MCF 10A (cell line): ENCODE measurements around the gene PIP5K1A. TPM values are rescaled to one million over a fixed set of nuclear protein-coding genes. Genes with fewer than 3 reads are reported as not detected.
"Not testable (repeated sequence)": the region's sequence is repeated elsewhere in the genome, so short reads cannot be mapped to it uniquely, and the experiment has no call there.

ENCODE experiments used
- BruUV-seq: library from RNA; stranded (reverse); fragments of 400-500 nt; replicated peaks from 2 replicates; lab custom pipeline; 2021; lab: Mats Ljungman, UMichigan
- CTCF ChIA-PET: fragments of 300-600 bp; sonication (Branson Sonifier 250); formaldehyde crosslinking; extraction: SDS; loops from one replicate; lab custom pipeline; 2021; ENCODE audit warnings: antibody characterized with exemption, inconsistent platforms; lab: Yijun Ruan, JAX
- POLR2A ChIA-PET: fragments of 300-600, 350-650 bp; sonication (Branson Sonifier 250); formaldehyde crosslinking; extraction: SDS; loops from one replicate; lab custom pipeline; 2020; ENCODE audit warnings: antibody characterized with exemption, inconsistent platforms; lab: Yijun Ruan, JAX
- DNase-seq: peaks from one replicate; pipeline ENCODE4 v3.0.0-alpha.2; 2018; ENCODE audit not compliant: unreplicated experiment
- H3K27ac Mint-ChIP-seq: one replicate; pipeline ENCODE4 v1.8.0; 2022; ENCODE audit warnings: mild to moderate bottlenecking, low read depth, mixed read lengths; ENCODE audit not compliant: unreplicated experiment
- H3K27me3 Mint-ChIP-seq: one replicate; pipeline ENCODE4 v1.8.0; 2022; ENCODE audit warnings: mixed read lengths; ENCODE audit not compliant: insufficient read depth, unreplicated experiment
- H3K36me3 Mint-ChIP-seq: one replicate; pipeline ENCODE4 v1.8.0; 2022; ENCODE audit warnings: mild to moderate bottlenecking, moderate library complexity, mixed read lengths; ENCODE audit not compliant: insufficient read depth, unreplicated experiment
- H3K4me1 Mint-ChIP-seq: one replicate; pipeline ENCODE4 v1.8.0; 2022; ENCODE audit warnings: mixed read lengths; ENCODE audit not compliant: insufficient read depth, unreplicated experiment
- H3K4me3 Mint-ChIP-seq: one replicate; pipeline ENCODE4 v1.8.0; 2022; ENCODE audit warnings: mild to moderate bottlenecking, moderate library complexity, mixed read lengths; ENCODE audit not compliant: unreplicated experiment
- H3K9me3 Mint-ChIP-seq: one replicate; pipeline ENCODE4 v1.8.0; 2022; ENCODE audit warnings: mixed read lengths; ENCODE audit not compliant: unreplicated experiment
- intact Hi-C: fragments of 100-400 bp; cut with micrococcal nuclease; formaldehyde crosslinking; loops from 2 replicates; pipeline ENCODE4 v1.14.1; 2022
- total RNA-seq: library from RNA; stranded (reverse); gene quantifications from 2 replicates; pipeline ENCODE4 v1.2.3, GENCODE V29; 2022
- TF ChIP-seq, protein P1 (sequence below): fragments of 200-600 bp; IDR thresholded peaks from one replicate; pipeline ENCODE4 v1.8.0; 2022; ENCODE audit warnings: antibody characterized with exemption, mild to moderate bottlenecking; ENCODE audit not compliant: unreplicated experiment

Gene PIP5K1A
- total RNA-seq, 1 experiment from 2014 or later = 163 TPM

DNA sequence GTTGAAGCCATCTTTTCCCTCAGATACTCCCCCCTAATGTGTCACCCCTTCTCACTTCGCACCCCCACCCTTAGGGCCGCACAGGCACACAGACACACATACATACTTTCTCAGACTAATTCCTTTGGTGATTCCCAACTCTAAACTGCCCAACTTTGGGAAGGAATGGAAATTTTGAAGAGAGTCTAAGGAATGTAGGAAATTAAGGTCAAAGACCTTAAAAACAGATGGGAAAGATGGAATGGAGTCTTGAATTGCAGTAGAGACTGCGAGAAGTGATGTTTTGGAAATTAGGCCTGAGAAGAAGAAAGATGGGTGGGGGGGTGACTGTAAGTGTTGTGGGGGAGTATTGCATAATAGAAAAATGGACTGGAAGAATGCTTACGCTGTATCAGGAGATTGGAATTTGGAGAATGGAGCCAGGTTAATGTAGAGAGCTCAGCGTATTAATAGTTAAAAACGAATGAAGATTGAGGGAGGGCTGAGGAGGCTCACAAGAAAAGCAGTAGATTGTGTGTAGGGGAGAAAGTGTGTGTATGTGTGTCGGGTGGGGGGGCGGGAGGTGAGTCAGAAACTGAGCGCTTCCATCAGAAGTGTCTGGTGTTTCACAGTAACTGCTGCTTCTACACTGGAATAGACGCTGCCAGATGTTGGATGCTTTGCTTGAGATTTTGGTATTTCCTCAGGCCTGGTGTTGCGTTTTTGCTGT lies 1.7 kb downstream of the PIP5K1A start:
- POLR2A ChIA-PET = interaction anchor here (0.5 to 12.4 kb wide), 27 partner anchors 10 to 905 kb away, joined by 3 to 153 read pairs (median 3); partner anchors contain the start of genes C2CD4D, LYSMD1, PI4KB and PSMD4
- peak overlapping the region; percentile 93 for H3K4me3 Mint-ChIP-seq
- no TSS peak for BruUV-seq
- CTCF ChIA-PET = interaction anchor here (0.6 to 2.8 kb wide), 7 partner anchors 13 to 201 kb away, joined by 3 to 11 read pairs (median 4); partner anchors contain the start of gene PSMD4
- peaks cover 50% of the 10 kb centered on the region for H3K36me3 Mint-ChIP-seq
- peak overlapping the region; percentile 95 for H3K27ac Mint-ChIP-seq
- peak; percentile 81 for DNase-seq
- intact Hi-C loops = loop anchor here (1.0 to 10.0 kb wide), 5 partner anchors 37 to 535 kb away; partner anchors contain the start of gene PI4KB
- peaks cover 37% of the 10 kb centered on the region for H3K4me1 Mint-ChIP-seq
- TF ChIP-seq, protein P1, sequence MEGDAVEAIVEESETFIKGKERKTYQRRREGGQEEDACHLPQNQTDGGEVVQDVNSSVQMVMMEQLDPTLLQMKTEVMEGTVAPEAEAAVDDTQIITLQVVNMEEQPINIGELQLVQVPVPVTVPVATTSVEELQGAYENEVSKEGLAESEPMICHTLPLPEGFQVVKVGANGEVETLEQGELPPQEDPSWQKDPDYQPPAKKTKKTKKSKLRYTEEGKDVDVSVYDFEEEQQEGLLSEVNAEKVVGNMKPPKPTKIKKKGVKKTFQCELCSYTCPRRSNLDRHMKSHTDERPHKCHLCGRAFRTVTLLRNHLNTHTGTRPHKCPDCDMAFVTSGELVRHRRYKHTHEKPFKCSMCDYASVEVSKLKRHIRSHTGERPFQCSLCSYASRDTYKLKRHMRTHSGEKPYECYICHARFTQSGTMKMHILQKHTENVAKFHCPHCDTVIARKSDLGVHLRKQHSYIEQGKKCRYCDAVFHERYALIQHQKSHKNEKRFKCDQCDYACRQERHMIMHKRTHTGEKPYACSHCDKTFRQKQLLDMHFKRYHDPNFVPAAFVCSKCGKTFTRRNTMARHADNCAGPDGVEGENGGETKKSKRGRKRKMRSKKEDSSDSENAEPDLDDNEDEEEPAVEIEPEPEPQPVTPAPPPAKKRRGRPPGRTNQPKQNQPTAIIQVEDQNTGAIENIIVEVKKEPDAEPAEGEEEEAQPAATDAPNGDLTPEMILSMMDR = no peak
- no peaks in the 10 kb centered on the region for H3K27me3 Mint-ChIP-seq
- H3K9me3 Mint-ChIP-seq = no peaks in the 10 kb centered on the region

DNA sequence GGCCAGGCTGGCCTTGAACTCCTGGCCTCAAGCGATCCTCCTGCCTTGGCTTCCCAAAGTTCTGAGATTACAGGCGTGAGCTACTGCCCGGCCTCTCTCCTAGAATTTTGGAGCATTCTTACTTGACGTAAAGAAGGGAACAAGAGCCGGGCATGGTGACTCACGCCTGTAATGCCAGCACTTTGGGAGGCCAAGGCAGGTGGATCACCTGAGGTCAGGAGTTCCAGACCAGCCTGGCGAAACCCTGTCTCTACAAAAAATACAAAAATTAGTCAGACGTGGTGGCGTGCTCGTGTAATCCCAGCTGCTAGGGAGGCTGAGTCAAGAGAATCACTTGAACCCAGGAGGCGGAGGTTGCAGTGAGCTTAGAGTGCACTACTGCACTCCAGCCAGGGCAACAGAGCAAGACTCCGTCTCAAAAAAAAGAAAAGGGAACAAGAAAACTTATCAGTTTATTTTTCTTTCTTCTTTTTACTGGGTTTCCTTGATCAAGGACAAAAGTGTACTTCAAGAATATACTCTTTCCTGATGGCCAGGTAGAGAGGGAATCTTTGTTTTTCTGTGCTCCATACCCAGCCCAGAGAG lies 7.1 kb downstream of the PIP5K1A start:
- intact Hi-C loops, BruUV-seq, H3K4me3 Mint-ChIP-seq, H3K9me3 Mint-ChIP-seq, DNase-seq, H3K27ac Mint-ChIP-seq, H3K27me3 Mint-ChIP-seq: not testable (repeated sequence)
- Mint-ChIP-seq H3K4me1 (peaks cover 21% of the 10 kb centered on the region), H3K36me3 (peaks cover 88% of the 10 kb centered on the region)
- ChIA-PET CTCF (interaction anchor here (0.6 to 1.0 kb wide), 2 partner anchors 47 to 106 kb away, joined by 3 to 6 read pairs; no protein-coding TSS in a partner anchor), POLR2A (interaction anchor here (1.0 to 3.0 kb wide), 4 partner anchors 16 to 76 kb away, joined by 4 to 8 read pairs (median 6); partner anchors contain the start of genes PSMD4, VPS72 and ZNF687)

DNA sequence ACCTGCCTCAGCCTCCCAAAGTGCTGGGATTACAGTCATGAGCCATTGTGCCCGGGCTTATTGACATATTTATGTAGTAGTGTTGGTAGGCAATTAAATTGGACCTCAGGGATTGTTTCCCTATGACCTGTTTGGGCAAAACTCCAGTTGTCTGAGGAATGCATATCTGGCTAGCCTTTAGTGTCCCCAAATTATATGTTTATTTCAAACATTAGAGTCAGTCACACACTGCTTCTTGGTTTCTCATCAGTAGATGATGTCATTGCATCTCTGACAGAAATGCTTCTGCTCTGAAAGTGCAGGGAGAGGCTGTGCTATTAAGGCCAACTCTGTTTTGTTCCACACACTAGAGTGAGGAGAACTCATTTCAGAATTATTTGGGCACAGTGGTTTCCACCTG lies 12.5 kb downstream of the PIP5K1A start:
- Mint-ChIP-seq H3K36me3 (peaks cover 96% of the 10 kb centered on the region), H3K4me3 (no peak overlapping the region), H3K27me3 (no peaks in the 10 kb centered on the region), H3K9me3 (no peaks in the 10 kb centered on the region), H3K4me1 (peaks cover 11% of the 10 kb centered on the region), H3K27ac (peak overlapping the region; percentile 35)
- POLR2A ChIA-PET = interaction anchor here (0.8 to 1.5 kb wide), 4 partner anchors 12 to 70 kb away, joined by 3 to 5 read pairs (median 4); partner anchors contain the start of genes PIP5K1A, PSMD4 and VPS72
- CTCF ChIA-PET = interaction anchor here (0.6 to 1.4 kb wide), 3 partner anchors 16 to 455 kb away, joined by 3 read pairs; no protein-coding TSS in a partner anchor
- intact Hi-C loops = no loop called here
- DNase-seq = no peak
- BruUV-seq = no TSS peak
- TF ChIP-seq, protein P1 = no peak

GRCh38 chr1:151211972-151212705 lies 13.8 kb downstream of the PIP5K1A start:
- no TSS peak for BruUV-seq
- ChIA-PET CTCF (interaction anchor here (0.6 to 2.8 kb wide), 6 partner anchors 8 to 40 kb away, joined by 3 to 6 read pairs (median 3); no protein-coding TSS in a partner anchor), POLR2A (interaction anchor here (0.6 to 1.5 kb wide), 14 partner anchors 8 to 909 kb away, joined by 3 to 5 read pairs (median 3); partner anchors contain the start of genes PIP5K1A and PSMD4)
- DNase-seq = no peak
- H3K4me1 Mint-ChIP-seq = peaks cover 12% of the 10 kb centered on the region
- TF ChIP-seq, protein P1 = no peak
- H3K4me3 Mint-ChIP-seq = no peak overlapping the region
- H3K9me3 Mint-ChIP-seq = no peaks in the 10 kb centered on the region
- H3K27ac Mint-ChIP-seq = no peak overlapping the region
- intact Hi-C loops = no loop called here
- H3K27me3 Mint-ChIP-seq = no peaks in the 10 kb centered on the region
- peaks cover 96% of the 10 kb centered on the region for H3K36me3 Mint-ChIP-seq
